ENCODE data around the gene LSM10. TPM values are rescaled to one million over a fixed set of nuclear protein-coding genes. Genes with fewer than 3 reads are reported as not detected.

Gene LSM10
- total RNA-seq, 3 donors from 2014 or later (not counting 1 experiment from before 2014, with no cell fraction given): 25.2 to 30.4 (median 26.6) TPM

- H3K9me3 ChIP-seq (ENCODE audit: control insufficient read depth, insufficient read depth, low read length): no peaks in the 10 kb centered on the region
- H3K4me3 Mint-ChIP-seq: no peak overlapping the region
Observed at GRCh38 chr1:36411674-36412648, 14.3 kb upstream of the LSM10 start.

GRCh38 chr1:36408479-36408878 lies 10.8 kb upstream of the LSM10 start:
- Histone ChIP-seq H3K4me1 (ENCODE audit: control insufficient read depth, insufficient read depth, low read length) (no peaks in the 10 kb centered on the region), H3K27ac (ENCODE audit: low read length) (no peak overlapping the region), H3K36me3 (ENCODE audit: control insufficient read depth, insufficient read depth, low read length) (no peaks in the 10 kb centered on the region), H3K27me3 (ENCODE audit: control insufficient read depth, insufficient read depth, low read length) (no peaks in the 10 kb centered on the region), H3K9me3 (ENCODE audit: control insufficient read depth, insufficient read depth, low read length) (no peaks in the 10 kb centered on the region), H3K4me3 (ENCODE audit: low read length) (no peak overlapping the region)
- ATAC-seq (no peak), DNase-seq (no peak)
- no peaks in the 10 kb centered on the region for H3K9me3 Mint-ChIP-seq
- H3K36me3 Mint-ChIP-seq: peaks cover 8% of the 10 kb centered on the region
- no peaks in the 10 kb centered on the region for H3K27me3 Mint-ChIP-seq (ENCODE audit: low read depth in 2 of 2)
- intact Hi-C loops (cut with micrococcal nuclease): no loop called here
- TF ChIP-seq CTCF (IDR thresholded peaks at IDR 0.05): no peak
- peaks cover 0 to 5% of the 10 kb centered on the region in 2 donors for H3K4me1 Mint-ChIP-seq
- H3K4me3 Mint-ChIP-seq: no peak overlapping the region
- 95% methylated on average over 2 of the region's 2 CpGs for WGBS (ENCODE audit: insufficient coverage)
- H3K27ac Mint-ChIP-seq: no peak overlapping the region

More at GRCh38 chr1:36411674-36412648, 14.3 kb upstream of the LSM10 start:
- WGBS (ENCODE audit: insufficient coverage): 63% methylated on average over 11 of the region's 11 CpGs
- H3K4me1 ChIP-seq (ENCODE audit: control insufficient read depth, insufficient read depth, low read length): no peaks in the 10 kb centered on the region
- intact Hi-C loops (cut with micrococcal nuclease): no loop called here
- ATAC-seq (peak; percentile 43 to 78 (median 64)), DNase-seq (peak in 1 of 2 donors; percentile 67)
- no peaks in the 10 kb centered on the region for H3K27me3 ChIP-seq (ENCODE audit: control insufficient read depth, insufficient read depth, low read length)
- Mint-ChIP-seq H3K27me3 (ENCODE audit: low read depth in 2 of 2) (no peaks in the 10 kb centered on the region), H3K4me1 (no peaks in the 10 kb centered on the region), H3K9me3 (no peaks in the 10 kb centered on the region), H3K36me3 (peaks cover 8% of the 10 kb centered on the region), H3K27ac (peak overlapping the region in 1 of 2 donors; percentile 2)
- no peaks in the 10 kb centered on the region for H3K36me3 ChIP-seq (ENCODE audit: control insufficient read depth, insufficient read depth, low read length)
- H3K27ac ChIP-seq (ENCODE audit: low read length): peak overlapping the region; percentile 20
- TF ChIP-seq CTCF (IDR thresholded peaks at IDR 0.05): no peak
- no peak overlapping the region for H3K4me3 ChIP-seq (ENCODE audit: low read length)

- intact Hi-C loops (cut with micrococcal nuclease): no loop called here
- no peak overlapping the region for H3K27ac Mint-ChIP-seq
- Histone ChIP-seq H3K9me3 (ENCODE audit: control insufficient read depth, insufficient read depth, low read length) (no peaks in the 10 kb centered on the region), H3K27ac (ENCODE audit: low read length) (no peak overlapping the region), H3K27me3 (ENCODE audit: control insufficient read depth, insufficient read depth, low read length) (no peaks in the 10 kb centered on the region), H3K36me3 (ENCODE audit: control insufficient read depth, insufficient read depth, low read length) (no peaks in the 10 kb centered on the region), H3K4me3 (ENCODE audit: low read length) (no peak overlapping the region), H3K4me1 (ENCODE audit: control insufficient read depth, insufficient read depth, low read length) (peaks cover 8% of the 10 kb centered on the region)
- H3K36me3 Mint-ChIP-seq: peaks cover 8% of the 10 kb centered on the region
- DNase-seq (no peak), ATAC-seq (no peak)
- no peaks in the 10 kb centered on the region for H3K27me3 Mint-ChIP-seq (ENCODE audit: low read depth in 2 of 2)
- peaks cover 10 to 18% of the 10 kb centered on the region in 2 donors for H3K4me1 Mint-ChIP-seq
- WGBS (ENCODE audit: insufficient coverage): 91% methylated on average over 1 of the region's 1 CpG
- H3K9me3 Mint-ChIP-seq: no peaks in the 10 kb centered on the region
- TF ChIP-seq CTCF (IDR thresholded peaks at IDR 0.05): no peak
- no peak overlapping the region for H3K4me3 Mint-ChIP-seq
Observed at GRCh38 chr1:36406440-36406839, 8.7 kb upstream of the LSM10 start.
